AG10803 (cell line): Measurements from ENCODE around the gene NCKAP5.

Source experiments
- DNase-seq: peaks from one replicate; pipeline ENCODE4 v3.0.0; 2010; ENCODE audit warnings: low read depth
- H3K4me3 ChIP-seq: 2 replicates; pipeline ENCODE4 v1.5.1; 2011; ENCODE audit warnings: mild to moderate bottlenecking, low read length, control low read depth
- TF ChIP-seq, protein P1 (sequence below): conservative IDR thresholded peaks from 2 replicates; pipeline ENCODE4 v1.5.1; 2011; ENCODE audit warnings: mild to moderate bottlenecking, low read length, control low read depth, inconsistent platforms

NCKAP5 gene

GRCh38 chr2:132782176-132782783, 786.0 kb downstream of the NCKAP5 start:
- TF ChIP-seq, protein P1, sequence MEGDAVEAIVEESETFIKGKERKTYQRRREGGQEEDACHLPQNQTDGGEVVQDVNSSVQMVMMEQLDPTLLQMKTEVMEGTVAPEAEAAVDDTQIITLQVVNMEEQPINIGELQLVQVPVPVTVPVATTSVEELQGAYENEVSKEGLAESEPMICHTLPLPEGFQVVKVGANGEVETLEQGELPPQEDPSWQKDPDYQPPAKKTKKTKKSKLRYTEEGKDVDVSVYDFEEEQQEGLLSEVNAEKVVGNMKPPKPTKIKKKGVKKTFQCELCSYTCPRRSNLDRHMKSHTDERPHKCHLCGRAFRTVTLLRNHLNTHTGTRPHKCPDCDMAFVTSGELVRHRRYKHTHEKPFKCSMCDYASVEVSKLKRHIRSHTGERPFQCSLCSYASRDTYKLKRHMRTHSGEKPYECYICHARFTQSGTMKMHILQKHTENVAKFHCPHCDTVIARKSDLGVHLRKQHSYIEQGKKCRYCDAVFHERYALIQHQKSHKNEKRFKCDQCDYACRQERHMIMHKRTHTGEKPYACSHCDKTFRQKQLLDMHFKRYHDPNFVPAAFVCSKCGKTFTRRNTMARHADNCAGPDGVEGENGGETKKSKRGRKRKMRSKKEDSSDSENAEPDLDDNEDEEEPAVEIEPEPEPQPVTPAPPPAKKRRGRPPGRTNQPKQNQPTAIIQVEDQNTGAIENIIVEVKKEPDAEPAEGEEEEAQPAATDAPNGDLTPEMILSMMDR: no peak
- no peak for DNase-seq
- no peak overlapping the region for H3K4me3 ChIP-seq

GRCh38 chr2:132780651-132781050, 787.6 kb downstream of the NCKAP5 start:
- DNase-seq: no peak
- H3K4me3 ChIP-seq: no peak overlapping the region
- TF ChIP-seq, protein P1: no peak

GRCh38 chr2:132779206-132779721, 789.0 kb downstream of the NCKAP5 start:
- TF ChIP-seq, protein P1: no peak
- no peak overlapping the region for H3K4me3 ChIP-seq
- no peak for DNase-seq

DNA sequence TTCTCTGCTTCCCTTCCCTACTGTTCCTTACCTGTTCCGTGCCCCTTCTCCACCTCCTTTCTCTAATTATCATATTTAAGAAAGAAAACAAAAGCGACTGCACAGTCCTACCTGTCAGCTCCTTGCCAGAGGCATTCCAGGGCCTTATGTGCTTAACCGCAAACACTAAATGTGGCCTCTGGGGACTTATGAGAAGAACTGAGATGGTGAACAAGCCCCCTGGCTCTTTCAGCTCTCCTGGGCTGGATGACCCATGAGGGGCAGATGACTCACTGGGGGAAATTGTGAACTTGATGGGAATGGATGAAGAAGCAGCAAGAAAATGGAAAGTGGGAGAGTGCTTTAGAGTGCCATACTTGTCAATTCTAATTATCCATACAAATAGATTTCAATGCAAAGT, 792.0 kb downstream of the NCKAP5 start:
- no peak overlapping the region for H3K4me3 ChIP-seq
- TF ChIP-seq, protein P1: no peak
- DNase-seq: no peak

GRCh38 chr2:132774189-132774588, 794.1 kb downstream of the NCKAP5 start:
- DNase-seq: no peak
- H3K4me3 ChIP-seq: no peak overlapping the region
- TF ChIP-seq, protein P1: no peak

DNA sequence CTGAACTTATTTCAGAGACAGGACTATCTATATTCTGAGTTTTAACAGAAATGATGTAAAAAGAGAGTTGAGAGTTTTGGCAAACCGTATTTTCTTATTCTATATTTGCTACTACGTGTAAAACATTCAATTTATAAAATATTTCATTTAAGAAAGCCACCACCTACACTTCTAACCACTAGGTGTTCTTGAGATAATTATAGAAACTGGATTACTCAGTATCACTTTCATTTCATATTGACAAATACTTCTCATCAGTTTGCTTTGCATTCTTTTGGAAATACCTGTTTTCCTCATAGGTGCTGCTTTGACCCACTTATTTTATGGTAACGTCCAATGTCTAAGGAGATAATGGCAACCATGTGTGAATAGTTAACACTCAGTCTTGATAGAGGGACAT, 794.9 kb downstream of the NCKAP5 start:
- H3K4me3 ChIP-seq: no peak overlapping the region
- DNase-seq: no peak
- TF ChIP-seq, protein P1: no peak

- TF ChIP-seq, protein P1: no peak
- H3K4me3 ChIP-seq: no peak overlapping the region
- no peak for DNase-seq
These were observed 795.9 kb downstream of the NCKAP5 start for GRCh38 chr2:132772340-132772739.
